ENCODE results near the gene MESD.

The MESD gene

DNA sequence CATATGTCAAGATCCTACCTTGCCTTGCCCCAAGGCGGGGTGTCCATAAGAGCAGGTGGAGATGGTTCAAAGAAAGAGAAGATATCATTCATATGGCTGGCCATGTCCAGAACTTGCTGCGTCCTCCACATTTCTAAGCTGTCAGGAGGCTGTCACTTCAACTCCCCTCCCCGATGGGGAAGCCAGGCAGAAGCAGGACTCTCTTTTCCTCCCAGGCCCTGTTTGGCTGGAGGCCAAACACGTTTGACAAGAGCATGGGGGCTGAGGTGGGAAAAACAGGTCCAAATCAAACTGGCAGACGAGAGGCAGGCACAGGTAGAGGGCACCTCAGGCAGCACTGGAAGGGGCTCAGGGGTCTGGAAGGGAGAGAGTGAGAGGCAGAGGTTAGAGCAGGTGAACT is 37.7 kb downstream of the MESD start:
- TF ChIP-seq ZNF274 (IDR thresholded peaks at IDR 0.05; ENCODE audit: low read depth, low read length): no peak
- no peak overlapping the region for H3K4me3 ChIP-seq (ENCODE audit: low read length)

DNA sequence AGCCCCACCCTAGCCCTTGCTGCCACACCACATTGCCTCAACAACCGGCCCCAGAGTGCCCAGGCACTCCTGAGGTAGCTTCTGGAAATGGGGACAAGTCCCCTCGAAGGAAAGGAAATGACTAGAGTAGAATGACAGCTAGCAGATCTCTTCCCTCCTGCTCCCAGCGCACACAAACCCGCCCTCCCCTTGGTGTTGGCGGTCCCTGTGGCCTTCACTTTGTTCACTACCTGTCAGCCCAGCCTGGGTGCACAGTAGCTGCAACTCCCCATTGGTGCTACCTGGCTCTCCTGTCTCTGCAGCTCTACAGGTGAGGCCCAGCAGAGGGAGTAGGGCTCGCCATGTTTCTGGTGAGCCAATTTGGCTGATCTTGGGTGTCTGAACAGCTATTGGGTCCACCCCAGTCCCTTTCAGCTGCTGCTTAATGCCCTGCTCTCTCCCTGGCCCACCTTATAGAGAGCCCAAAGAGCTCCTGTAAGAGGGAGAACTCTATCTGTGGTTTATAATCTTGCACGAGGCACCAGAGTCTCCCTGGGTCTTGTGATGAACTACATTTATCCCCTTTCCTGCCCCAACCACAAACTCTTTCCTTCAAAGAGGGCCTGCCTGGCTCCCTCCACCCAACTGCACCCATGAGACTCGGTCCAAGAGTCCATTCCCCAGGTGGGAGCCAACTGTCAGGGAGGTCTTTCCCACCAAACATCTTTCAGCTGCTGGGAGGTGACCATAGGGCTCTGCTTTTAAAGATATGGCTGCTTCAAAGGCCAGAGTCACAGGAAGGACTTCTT is 39.1 kb downstream of the MESD start:
- no peak for TF ChIP-seq ZNF274 (IDR thresholded peaks at IDR 0.05; ENCODE audit: low read depth, low read length)
- no peak overlapping the region for H3K4me3 ChIP-seq (ENCODE audit: low read length)

DNA sequence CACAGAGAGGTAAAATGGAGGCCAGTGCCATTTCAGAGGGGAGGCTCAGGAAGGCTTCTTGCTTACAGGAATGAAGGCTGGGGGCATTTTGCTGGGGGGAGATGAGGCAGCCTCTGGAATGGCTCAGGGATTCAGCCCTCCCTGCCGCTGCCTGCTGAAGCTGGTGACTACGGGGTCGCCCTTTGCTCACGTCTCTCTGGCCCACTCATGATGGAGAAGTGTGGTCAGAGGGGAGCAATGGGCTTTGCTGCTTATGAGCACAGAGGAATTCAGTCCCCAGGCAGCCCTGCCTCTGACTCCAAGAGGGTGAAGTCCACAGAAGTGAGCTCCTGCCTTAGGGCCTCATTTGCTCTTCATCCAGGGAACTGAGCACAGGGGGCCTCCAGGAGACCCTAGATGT is 39.9 kb downstream of the MESD start:
- no peak for TF ChIP-seq ZNF274 (IDR thresholded peaks at IDR 0.05; ENCODE audit: low read depth, low read length)

DNA sequence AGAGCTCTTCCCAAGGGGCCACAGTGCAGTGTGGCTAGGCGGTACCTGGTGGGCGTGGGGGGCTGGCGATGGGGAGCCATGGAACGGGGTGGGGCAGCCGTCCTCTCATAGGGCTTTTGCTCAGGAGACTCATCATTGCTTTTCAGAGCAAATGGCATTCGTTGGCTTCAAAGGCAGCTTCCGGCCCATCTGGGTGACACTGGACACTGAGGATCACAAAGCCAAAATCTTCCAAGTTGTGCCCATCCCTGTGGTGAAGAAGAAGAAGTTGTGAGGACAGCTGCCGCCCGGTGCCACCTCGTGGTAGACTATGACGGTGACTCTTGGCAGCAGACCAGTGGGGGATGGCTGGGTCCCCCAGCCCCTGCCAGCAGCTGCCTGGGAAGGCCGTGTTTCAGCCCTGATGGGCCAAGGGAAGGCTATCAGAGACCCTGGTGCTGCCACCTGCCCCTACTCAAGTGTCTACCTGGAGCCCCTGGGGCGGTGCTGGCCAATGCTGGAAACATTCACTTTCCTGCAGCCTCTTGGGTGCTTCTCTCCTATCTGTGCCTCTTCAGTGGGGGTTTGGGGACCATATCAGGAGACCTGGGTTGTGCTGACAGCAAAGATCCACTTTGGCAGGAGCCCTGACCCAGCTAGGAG is 40.8 kb downstream of the MESD start:
- no peak overlapping the region for H3K4me3 ChIP-seq (ENCODE audit: low read length)
- TF ChIP-seq ZNF274 (IDR thresholded peaks at IDR 0.05; ENCODE audit: low read depth, low read length): no peak

More for the DNA sequence above, 39.9 kb downstream of the MESD start:
- H3K4me3 ChIP-seq (ENCODE audit: low read length): no peak overlapping the region

DNA sequence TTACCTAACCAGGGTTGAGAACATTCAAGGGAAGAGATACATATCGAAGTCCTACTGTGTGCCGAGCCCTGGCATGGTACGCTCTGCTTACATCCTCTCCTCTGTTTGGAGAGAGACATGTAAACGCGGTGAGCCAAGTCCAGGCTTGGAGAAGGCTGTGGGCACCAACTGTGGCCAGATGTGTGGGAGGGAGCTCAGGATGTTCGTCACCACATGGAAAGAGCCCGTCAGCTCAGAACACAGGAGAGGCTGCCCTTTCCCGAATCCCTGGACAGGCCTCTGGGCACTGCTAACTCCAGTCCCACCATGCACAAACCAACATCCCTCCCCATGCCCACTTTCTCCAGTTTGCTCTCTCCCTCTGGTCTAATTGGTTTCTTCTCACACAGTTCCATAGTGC is 43.0 kb downstream of the MESD start:
- no peak for TF ChIP-seq ZNF274 (IDR thresholded peaks at IDR 0.05; ENCODE audit: low read depth, low read length)
- H3K4me3 ChIP-seq (ENCODE audit: low read length): no peak overlapping the region

DNA sequence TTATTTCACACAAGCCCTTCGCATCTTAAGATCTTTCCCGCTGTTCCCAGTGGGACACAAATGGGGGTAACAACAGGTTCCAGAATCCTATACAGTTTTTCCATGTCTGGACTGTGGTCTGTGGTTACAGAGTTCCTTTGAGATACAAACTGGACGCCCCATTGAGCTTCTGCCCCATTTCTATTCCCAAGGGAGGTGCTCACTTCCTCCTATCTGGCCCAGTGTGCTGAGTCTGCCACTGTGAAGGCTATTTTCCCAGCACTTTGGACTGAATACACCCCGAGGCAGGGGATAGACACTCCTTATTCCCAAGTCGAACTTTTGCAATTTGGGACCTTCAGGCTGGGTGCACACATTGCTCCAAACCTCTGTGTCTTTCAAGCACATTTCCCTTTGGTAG is 44.0 kb downstream of the MESD start:
- no peak overlapping the region for H3K4me3 ChIP-seq (ENCODE audit: low read length)
- no peak for TF ChIP-seq ZNF274 (IDR thresholded peaks at IDR 0.05; ENCODE audit: low read depth, low read length)

DNA sequence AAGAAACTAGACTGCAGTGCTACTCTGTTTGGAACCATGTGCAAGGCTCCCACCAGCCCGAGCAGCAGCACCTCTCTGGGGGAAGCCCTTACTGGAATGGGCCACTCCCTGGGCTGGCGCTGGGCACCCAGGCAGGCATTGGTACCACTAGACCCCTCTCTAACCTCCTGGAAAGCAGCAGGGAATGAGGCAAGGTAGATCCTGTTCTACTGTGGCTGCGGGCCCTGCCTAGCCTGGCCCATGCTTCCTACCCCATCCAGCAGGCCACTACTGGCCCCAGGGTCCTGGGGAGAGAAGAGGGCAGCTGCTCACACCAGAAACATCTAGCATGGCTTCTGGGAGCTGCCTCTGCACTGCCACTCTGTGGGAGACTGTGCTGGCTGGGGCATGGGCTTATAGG is 44.8 kb downstream of the MESD start:
- TF ChIP-seq ZNF274 (IDR thresholded peaks at IDR 0.05; ENCODE audit: low read depth, low read length): no peak

DNA sequence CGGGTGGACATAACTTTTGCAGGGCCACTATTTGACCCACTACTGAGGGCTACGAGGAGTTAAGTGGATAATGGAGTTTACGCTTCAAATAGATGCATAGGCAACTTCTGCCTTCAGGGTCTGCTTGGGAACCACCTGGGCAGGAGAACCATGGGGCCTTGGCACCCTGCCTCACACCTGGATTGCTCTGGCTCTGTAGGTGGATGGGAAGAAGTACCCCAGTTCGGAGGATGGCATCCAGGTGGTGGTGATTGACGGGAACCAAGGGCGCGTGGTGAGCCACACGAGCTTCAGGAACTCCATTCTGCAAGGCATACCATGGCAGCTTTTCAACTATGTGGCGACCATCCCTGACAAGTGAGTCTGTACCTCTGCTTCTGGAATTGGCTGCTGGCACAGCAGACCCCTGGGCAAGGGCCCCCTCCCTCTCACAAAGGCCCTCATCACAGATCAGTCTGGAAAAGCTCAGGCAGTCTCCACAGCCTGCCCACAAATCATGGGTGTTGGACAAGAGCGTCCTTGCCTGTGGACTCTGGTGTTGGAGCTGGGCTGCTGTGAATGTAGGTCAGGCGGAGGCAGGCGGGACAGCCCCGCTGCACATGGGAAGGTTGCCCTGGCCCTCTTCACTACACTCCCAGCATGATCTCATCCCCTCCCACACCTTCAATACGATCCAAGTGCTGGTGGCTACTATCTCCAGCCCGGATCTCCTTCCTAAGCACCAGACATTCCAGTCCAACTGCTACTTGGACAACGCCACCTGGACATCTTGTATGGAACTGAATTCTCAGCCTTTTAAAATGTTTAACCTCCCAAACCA is 46.7 kb downstream of the MESD start:
- TF ChIP-seq ZNF274 (IDR thresholded peaks at IDR 0.05; ENCODE audit: low read depth, low read length): no peak
- H3K4me3 ChIP-seq (ENCODE audit: low read length): no peak overlapping the region

More for the DNA sequence above, 44.8 kb downstream of the MESD start:
- no peak overlapping the region for H3K4me3 ChIP-seq (ENCODE audit: low read length)

DNA sequence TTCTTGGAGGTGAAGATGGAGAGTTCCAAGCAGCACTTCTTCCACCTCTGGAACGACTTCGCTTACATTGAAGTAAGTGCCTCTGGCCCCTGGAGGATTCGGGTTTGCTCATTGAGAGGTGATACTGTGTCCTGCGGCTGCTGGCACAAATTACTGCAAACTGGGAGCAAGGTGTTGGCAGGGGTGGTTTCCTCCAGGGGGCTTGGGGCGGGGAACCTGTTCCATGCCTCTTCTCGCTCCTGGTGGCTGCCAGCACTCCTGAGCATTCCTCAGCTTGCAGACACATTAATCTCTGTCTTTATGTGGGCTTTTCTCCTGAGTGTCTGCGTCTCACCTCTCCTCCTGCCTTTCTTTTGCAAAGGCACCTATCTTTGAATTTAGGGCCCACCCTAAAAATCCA is 47.4 kb downstream of the MESD start:
- TF ChIP-seq ZNF274 (IDR thresholded peaks at IDR 0.05; ENCODE audit: low read depth, low read length): no peak
- no peak overlapping the region for H3K4me3 ChIP-seq (ENCODE audit: low read length)

DNA sequence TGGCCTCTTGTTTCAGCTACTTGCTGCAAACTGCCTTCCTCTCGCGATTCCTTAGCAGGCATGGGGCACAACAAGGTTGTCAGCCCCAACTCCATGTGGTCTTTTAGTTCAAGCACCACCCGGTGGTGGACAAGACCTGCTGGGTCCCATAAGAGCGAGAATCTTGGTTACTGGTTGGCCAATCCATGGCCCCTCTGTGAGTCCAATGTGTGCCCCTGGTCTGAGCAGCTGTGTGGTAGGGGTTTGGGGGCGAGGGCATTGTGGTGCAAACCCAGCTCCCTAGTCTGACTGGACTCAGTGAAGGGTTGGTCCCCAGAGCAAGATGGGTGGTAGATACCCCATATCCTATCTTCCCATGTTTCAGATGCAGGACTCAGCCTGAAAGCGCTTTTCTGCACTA is 48.8 kb downstream of the MESD start:
- no peak overlapping the region for H3K4me3 ChIP-seq (ENCODE audit: low read length)
- no peak for TF ChIP-seq ZNF274 (IDR thresholded peaks at IDR 0.05; ENCODE audit: low read depth, low read length)

DNA sequence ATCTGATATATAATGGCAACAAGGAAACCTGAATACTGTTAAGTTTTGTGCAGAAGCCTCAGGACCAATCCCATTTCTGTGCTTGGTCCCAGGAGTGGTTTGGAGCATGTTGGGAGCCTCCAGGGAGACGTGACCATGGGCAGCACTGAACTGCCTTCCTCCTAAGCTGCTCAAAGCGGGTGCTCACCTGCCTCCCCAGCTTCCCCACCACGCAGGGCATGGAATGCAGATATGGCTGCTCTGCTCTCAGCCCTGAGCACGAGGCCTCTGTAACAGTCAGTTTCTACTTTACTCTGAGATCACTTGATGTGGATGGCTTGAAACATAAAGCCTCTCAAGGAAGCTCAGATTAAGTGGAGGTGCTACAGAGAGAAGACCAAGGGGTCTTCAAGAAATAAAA is 49.3 kb downstream of the MESD start:
- H3K4me3 ChIP-seq (ENCODE audit: low read length): no peak overlapping the region
- no peak for TF ChIP-seq ZNF274 (IDR thresholded peaks at IDR 0.05; ENCODE audit: low read depth, low read length)

DNA sequence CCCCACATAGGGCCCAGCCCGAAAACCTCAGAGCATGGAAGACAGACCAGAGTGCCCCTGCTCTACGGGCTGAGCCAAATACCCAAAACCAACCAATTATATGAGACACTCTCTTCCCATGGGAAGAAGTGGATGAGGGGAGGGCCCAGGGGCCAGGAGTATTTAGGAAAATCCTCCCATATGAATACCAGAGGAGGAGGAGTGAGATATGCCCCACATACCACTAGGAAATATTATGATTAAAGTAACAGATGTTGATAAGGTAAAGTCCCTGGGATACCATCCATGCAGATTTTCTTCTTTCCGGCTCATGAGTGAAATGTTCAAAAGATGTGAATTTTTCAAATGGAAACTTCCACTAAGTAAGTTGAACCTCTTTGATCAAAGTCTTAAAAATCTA is 50.4 kb downstream of the MESD start:
- H3K4me3 ChIP-seq (ENCODE audit: low read length): no peak overlapping the region
- TF ChIP-seq ZNF274 (IDR thresholded peaks at IDR 0.05; ENCODE audit: low read depth, low read length): no peak

DNA sequence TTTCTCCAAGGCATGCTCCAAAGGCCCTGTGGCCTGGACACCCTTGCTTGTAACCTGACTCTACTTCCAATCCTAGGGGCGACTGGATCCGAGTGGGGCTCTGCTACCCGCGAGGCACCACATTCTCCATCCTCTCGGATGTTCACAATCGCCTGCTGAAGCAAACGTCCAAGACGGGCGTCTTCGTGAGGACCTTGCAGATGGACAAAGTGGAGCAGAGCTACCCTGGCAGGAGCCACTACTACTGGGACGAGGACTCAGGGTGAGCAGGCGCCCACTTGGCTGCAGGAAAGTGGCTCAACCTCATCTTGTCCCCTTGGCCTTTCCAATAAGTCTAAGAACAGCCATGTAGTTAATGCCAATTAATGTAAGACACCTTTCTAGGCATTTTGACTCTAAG is 51.9 kb downstream of the MESD start:
- TF ChIP-seq ZNF274 (IDR thresholded peaks at IDR 0.05; ENCODE audit: low read depth, low read length): no peak
- no peak overlapping the region for H3K4me3 ChIP-seq (ENCODE audit: low read length)

DNA sequence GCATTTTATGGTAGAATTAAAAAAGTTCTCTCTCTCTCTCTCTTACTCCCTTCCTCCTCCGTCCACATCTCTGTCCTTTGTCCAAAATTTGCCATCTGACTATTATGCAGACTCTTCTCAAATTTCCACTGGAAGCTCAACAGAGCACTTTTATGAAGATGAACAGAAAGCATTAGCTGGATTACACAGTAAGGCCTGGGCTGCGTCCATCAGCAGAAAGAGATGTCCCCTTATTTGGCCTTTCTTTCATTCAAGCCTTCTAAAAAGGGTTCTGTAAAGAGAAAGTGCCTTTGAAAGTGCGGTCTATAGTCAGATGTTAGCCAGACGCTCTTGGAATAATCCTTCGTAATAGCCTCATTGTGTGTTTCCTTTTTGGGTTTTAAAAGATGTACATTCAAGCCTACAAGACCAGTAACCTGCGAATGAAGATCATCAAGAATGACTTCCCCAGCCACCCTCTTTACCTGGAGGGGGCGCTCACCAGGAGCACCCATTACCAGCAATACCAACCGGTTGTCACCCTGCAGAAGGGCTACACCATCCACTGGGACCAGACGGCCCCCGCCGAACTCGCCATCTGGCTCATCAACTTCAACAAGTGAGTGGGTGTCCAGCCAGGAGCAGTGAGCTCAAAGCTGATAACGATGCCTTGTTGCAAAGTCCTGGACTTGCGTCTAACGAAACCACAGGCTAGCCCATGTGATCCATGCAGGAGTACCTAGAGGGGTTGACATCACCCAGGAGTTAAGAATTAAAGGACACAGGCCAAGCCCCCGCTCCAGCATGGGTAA is 53.1 kb downstream of the MESD start:
- no peak overlapping the region for H3K4me3 ChIP-seq (ENCODE audit: low read length)
- no peak for TF ChIP-seq ZNF274 (IDR thresholded peaks at IDR 0.05; ENCODE audit: low read depth, low read length)

All from GM08714 (cell line).